GM12874 (cell line): ENCODE measurements around the gene P2RX7.

Source experiments
- TF ChIP-seq, protein P1 (sequence below): IDR thresholded peaks from 2 replicates; pipeline ENCODE4 v1.5.1; 2011; ENCODE audit warnings: low read depth, mild to moderate bottlenecking, control low read depth, low read length, moderate library complexity; ENCODE audit not compliant: insufficient read depth

Gene P2RX7

DNA sequence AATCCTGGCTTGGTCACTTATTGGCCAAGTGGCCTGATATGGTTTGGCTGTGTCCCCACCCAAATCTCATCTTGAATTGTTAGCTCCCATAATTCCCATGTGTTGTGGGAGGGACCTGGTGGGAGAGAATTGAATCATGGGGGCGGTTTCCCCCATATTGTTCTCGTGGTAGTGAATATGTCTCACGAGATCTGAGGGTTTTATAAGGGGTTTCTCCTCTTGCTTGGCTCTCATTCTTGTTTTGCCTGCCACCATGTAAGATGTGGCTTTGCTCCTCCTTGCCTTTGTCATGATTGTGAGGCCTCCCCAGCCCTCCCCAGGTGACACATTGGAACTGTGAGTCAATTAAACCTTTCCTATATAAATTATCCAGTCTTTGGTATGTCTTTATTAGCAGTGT is 58.5 kb downstream of the P2RX7 start:
- TF ChIP-seq, protein P1, sequence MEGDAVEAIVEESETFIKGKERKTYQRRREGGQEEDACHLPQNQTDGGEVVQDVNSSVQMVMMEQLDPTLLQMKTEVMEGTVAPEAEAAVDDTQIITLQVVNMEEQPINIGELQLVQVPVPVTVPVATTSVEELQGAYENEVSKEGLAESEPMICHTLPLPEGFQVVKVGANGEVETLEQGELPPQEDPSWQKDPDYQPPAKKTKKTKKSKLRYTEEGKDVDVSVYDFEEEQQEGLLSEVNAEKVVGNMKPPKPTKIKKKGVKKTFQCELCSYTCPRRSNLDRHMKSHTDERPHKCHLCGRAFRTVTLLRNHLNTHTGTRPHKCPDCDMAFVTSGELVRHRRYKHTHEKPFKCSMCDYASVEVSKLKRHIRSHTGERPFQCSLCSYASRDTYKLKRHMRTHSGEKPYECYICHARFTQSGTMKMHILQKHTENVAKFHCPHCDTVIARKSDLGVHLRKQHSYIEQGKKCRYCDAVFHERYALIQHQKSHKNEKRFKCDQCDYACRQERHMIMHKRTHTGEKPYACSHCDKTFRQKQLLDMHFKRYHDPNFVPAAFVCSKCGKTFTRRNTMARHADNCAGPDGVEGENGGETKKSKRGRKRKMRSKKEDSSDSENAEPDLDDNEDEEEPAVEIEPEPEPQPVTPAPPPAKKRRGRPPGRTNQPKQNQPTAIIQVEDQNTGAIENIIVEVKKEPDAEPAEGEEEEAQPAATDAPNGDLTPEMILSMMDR, result no peak

DNA sequence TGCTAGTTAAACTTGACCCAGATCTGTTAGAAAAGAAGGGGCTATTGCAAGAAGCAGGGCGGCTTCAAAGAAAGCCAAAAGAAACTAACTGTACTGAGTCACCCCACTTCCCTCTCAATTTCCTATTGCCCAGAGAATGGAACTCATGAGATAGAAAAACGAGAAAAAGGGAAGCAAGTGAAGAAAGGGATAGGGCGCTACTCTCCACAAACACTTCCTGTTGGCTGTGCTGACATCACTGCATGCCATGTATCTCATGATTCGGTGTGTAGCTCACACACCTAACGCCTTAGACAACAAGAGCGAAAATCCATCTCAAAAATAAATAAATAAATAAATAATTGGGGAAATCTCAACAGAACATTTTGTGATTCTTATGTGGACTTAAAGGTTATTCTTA is 64.2 kb downstream of the P2RX7 start:
- TF ChIP-seq, protein P1, result no peak

DNA sequence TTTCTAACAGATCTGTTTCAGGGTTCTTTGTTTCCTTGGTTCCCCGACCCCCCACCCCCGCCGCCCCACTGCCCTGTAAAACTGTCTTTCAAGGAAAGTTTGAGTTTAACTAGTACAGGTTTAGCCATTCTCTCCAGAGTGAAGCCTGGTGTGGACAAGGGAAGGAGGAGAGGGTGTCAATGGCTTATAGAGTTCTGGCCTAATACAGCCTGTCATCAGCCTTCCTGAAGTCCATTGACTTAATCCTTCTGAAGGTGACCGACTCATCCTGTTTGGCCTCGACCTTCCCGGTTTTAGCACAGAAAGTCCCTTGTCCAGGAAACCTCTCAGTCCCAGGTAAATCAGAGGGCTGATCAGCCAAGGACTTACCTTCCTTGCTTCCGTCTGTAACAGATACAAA is 66.3 kb downstream of the P2RX7 start:
- TF ChIP-seq, protein P1, result no peak

DNA sequence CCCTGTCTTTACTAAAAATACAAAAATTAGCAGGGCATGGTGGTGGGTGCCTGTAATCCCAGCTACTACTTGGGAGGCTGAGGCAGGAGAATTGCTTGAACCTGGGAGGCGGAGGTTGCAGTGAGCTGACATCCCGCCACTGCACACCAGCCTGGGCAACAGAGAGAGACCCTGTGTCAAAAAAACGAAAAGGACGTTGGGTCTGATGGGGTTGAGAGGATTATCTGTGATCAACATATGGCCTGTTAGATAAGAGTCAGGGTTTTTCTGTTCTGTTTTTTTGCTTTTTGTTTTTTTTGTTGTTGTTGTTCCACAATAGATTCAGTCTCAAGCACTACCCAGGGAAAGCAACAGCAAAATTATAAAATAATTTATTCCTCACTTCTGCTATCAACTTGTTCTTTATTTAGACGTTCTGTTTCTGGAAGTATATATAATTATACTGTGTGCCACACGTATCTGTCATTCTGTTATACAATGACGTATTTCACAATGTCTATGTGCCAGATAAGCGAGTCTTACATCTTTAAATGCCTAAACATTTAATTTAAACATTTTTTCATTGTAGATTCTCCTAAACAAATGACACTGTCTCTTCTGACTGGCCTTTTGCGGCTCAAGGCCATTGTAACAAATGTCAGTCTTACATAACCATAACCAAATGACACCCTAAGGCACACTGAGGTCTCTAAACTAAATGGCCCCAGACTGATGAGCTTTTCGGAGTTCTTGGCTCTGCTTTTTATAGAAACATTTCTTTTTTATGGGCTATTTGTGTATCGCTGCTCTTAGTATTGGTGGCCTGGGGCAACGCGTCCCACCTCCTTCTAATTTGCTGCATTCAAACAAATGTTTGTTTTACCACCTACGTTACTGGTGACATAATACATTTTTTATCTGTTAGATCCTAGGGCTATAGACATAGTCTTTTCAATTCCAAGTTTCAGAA is 70.0 kb downstream of the P2RX7 start:
- TF ChIP-seq, protein P1, result no peak

DNA sequence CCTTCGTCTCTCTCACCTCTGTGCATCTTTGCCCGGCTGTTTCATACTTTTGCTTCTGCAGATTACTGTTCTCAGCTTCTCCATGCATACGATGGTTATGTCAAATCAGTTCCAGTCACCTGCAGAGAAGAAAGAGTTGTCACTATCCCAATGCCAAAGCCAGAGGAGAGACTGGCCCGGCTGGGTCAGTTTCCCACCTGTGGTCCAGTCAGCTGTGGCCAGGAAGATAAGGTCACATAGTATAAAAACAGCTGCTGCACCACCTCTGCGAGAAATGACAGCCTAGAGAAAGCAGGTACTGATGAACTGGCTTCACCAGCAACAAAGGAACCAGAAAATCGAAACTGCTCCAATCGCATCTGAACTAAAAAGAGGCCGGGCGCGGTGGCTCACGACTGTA is 70.8 kb downstream of the P2RX7 start:
- TF ChIP-seq, protein P1, result no peak

DNA sequence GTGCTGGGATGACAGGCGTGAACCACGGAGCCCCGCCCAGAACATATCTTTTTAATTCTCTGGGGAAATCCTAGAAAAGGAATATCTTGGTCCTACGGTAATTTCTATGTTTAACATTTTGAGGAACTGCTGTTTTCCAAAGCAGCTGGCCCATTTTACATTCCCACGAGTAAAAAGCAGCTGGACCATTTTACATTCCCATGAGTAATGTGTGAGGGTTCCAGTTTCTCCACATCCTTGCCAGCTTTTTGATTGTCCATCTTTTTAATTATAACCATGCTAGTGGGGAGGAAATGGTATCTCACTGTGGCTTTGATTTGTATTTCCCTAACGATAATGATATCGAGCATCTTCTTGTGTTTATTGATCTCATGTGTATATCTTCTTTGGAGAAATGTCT is 72.8 kb downstream of the P2RX7 start:
- TF ChIP-seq, protein P1, result no peak

DNA sequence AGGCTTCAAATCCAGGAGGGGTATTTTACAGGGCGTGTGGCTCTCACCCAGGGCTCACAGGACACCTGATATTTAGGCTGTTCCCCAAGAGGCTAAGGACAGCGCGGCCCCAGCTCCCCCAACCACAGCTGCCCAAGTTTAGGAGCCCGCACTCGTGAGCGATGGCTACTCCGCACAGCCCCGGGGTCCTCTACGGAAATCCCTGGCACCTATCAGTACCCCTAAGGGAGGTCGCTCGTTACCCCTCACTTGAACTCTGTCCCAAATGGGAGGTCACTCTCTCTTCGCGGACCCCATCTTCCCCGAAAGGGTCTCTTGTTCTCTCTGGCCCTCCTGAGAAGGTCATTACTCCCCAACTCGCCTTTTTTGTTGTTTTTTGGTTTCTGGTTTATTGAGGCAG is 76.5 kb downstream of the P2RX7 start:
- TF ChIP-seq, protein P1, result no peak
